Midbrain (tissue), 1 donor: Measurements from ENCODE around the gene EEA1.

Experiments
- DNase-seq: peaks from one replicate; lab custom pipeline; 2025; lab: John Stamatoyannopoulos, UW

The EEA1 gene

DNA sequence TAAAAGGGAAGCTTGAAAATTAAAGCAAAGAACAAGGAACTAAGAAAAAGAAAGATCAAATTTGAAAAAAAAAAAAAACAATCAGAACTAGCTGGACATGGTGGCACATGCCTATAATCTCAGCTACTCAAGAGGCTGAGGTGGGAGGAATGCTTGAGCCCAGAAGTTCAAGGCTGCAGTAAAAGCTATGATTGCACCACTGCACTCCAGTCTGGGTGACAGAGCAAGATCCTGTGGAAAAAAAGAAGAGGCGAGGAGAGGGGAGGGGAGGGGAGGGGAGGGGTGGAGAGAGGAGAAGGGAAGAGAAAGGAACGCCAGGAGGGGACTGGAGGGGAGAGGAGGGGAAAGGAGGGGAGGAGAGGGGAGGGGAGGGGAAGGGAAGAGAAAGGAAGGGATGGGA is 43.0 kb downstream of the EEA1 start:
- DNase-seq: no peak

DNA sequence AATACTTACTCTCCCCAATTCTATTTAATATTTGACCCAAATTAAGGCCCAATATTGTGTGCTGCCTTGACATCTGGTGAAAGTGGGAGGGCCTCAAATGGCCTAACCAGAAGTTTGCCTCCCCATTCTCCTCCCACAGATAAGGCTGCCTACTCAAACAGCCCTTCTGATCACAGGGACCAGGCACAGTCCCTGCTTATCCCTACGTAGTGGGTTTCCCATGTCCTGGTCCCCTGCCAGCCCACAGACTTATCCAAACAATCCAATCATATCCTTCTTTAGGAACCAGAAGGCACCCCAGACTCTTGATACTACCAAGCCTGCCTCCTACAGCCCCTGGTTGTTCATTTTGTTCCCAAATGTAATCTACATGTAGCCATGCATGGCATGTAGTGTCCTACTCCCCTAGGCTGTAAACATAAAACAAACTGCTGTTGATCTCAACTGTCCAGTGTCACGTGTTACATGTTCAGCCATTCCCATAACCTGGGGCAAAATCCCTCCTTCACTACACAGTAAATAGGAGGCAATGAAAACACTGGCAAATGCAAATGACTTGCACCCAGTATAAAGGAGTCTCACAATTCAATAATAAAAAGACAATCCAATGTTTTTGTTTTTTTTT is 49.3 kb downstream of the EEA1 start:
- DNase-seq: no peak

DNA sequence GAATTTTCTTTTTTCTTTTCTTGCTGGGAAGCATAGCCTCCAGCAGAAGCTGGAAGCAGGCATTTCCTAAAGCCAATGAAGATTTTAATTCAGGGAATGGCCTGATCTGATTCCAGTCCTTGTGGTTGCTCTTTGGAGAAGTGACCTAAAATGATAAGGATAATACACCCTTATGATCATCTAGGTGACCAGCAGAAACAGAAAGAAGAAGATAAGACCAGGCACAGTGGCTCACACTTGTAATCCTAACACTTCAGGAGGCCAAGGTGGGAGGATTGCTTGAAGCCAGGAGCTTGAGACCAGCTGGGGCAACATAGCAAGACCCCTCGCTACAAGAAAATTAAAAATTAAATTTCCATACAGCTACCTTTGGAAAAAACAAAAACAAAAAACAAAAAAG is 51.2 kb downstream of the EEA1 start:
- no peak for DNase-seq

GRCh38 chr12:92876496-92876895 is 52.6 kb downstream of the EEA1 start:
- no peak for DNase-seq

DNA sequence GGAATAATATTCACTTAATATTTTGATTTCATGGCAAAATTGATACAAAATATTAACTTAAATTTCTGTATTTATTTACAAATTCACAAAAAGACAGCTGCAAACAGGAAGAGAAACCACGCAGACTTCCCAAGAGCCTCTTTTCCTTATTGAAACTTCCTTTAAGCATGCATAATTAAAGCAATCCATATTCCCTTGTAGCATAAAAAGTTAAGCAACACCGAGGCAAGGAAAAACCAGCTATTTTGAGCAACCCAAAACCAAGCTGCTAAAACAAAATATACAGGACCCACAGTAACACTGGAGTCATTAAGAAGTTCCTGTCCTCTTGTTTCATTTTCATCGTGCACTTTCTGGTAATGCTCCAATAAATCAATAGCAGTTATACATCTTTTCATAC is 58.0 kb downstream of the EEA1 start:
- DNase-seq: no peak

- DNase-seq: no peak
These were observed 62.7 kb downstream of the EEA1 start for GRCh38 chr12:92866418-92866817.

- DNase-seq: no peak
These were observed 65.8 kb downstream of the EEA1 start for GRCh38 chr12:92863251-92863650.

GRCh38 chr12:92861381-92861780 is 67.7 kb downstream of the EEA1 start:
- DNase-seq: no peak

DNA sequence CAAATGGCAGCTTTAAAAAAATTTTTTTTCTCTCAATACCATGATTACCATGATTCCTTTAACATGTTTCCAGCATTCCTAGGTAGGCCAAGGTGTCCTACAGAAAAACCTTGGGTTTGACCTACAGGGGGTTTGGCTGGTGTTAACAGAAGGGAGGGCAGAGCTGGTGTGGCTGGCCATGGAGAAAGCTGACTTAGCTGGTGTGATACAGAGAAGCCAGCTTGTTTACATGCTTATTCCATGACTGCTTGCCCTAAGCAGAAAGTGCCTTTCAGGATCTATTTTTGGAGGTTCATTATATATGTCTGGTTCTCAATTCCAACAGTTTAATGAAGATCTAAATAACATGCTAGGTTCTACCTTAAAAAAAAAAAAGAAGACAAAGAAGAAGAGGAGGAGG is 68.6 kb downstream of the EEA1 start:
- DNase-seq: no peak

DNA sequence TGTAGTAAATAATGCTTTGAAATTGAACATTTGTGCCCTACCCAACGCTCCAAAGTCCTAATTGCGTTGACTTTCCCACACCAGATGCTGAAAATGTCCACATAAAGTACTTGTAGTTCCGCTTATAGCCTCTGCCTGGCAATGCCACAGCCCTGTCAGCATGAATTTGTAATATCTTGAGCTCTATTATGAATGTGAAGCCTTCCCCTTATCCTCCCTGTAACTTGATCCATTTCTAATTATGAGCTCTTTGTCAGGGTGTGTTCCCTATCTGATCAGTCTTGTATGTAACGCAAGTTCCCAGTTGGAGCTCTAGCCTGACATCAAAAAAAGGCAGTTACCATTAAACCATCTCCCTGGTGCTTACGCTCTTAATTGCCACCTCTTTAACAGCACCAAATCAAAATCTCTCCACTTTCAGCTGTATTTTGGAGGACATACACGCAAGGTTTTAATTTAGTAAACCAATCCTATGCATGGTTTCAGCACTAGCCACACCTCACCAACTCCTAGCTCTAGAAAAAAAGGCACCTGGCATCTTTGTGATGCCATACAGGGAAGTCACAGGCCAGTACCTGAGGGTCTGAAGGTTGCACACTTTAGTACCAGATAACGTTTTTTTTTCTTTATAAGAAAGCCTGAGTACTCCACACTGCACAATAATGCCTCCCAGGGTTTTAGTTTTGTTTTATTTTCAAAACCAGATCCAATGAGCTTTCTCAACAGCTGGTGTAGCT is 69.3 kb downstream of the EEA1 start:
- DNase-seq: no peak

DNA sequence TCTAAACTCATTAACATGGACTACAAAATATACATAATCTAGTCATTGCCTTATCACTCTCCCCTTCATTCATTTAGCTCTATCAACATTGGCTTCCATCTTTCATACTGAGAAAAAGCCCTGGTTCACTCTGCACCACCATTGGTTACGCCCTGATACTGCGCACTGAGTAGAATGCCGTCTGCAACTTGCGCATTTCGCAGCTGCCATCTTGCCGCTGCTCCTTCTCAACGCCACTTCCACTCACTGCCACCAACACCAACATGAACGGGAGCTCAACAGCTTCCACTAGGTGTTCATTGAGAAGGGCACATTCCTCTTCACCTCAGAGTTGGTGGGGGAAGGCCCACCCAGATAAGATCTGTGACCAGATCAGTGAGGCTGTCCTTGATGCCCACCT is 71.3 kb downstream of the EEA1 start:
- no peak for DNase-seq

- no peak for DNase-seq
These were observed 74.8 kb downstream of the EEA1 start for GRCh38 chr12:92854344-92854743.

DNA sequence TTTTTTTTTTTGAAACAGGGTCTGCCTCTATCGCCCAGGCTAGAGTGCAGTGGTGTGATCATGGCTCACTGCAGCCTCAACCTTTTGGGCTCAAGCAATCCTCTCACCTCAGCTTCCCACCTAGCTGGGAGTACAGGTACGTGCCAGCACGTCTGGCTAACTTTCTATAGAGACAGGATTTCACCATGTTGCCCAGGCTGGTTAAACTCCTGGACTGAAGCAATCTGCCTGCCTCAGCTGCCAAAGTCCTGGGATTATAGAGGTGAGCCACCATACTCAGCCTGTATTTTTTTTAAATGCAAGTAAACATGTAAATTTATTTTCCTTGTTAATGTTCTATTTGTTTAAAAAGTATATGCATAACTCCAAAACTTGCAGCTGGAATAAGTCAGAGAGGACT is 80.4 kb downstream of the EEA1 start:
- no peak for DNase-seq

- DNase-seq: no peak
These were observed 81.7 kb downstream of the EEA1 start for GRCh38 chr12:92847368-92847767.

GRCh38 chr12:92845329-92845728 is 83.8 kb downstream of the EEA1 start:
- DNase-seq: no peak

DNA sequence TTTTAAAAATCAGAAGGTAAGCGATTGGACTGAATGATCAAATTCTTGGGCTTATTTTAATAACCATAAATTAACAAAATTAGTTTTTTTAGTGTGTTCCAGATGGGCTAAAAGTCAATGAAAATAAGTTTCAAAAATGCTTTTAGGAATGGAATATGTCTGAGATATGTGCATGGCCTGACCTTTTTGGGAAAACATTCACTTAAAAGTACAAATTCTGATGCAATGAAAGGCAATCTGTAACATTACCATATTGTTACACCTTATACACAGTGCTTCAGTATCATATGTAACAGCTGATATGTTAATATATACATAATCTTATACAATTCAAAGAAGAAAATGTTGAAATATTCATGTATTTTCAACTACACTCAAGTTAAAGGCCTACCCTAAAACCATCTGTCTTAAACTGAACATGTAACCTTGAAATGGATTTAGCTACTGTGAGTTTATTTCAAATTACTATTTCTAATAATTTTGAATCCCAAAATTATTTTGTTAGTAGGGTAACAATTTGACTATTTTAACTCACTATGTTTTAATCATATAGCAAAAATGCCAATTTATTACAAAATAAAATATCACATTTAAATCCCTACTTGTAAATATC is 84.8 kb downstream of the EEA1 start:
- DNase-seq: no peak

GRCh38 chr12:92829686-92830282 is 99.3 kb downstream of the EEA1 start:
- no peak for DNase-seq

- DNase-seq: no peak
These were observed 100.5 kb downstream of the EEA1 start for GRCh38 chr12:92828565-92828964.

- DNase-seq: no peak
These were observed 101.2 kb downstream of the EEA1 start for GRCh38 chr12:92827836-92828431.

DNA sequence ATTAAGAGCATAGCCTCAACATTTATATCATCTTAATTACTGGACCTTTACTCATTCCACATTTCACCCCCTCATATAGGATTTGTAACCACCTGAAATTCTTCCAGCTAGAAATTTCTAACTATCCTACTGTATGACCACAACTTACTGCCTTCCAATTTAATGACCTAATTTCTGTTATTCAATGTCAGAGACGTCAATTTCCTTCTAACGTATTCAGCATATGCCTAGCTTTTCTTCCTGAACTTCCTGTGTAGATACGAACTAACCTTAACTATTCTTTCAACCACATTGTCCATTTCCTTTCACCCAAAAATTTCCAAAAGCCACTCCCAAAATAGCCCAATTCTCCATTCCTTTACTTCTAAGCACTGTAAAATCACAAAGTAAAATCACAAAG is 108.0 kb downstream of the EEA1 start:
- DNase-seq: no peak

DNA sequence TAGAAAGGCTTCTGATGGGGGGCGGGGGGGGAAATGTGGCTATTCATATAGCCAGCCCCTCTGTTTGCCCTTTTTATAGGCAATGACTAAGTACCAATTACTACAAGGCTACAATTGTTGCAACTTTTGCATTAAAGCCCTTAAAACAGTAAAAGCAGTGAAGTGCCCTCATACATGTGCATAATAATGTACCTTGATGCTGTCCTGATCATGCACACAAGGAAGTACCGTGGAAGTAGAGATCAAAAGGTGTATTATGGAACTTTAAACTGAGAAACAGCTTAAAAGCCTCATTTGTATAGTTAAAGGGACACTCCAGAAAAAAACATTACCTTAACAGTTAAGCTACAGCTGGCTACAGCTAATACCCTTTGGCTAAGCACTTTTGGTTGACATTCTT is 114.5 kb downstream of the EEA1 start:
- no peak for DNase-seq

DNA sequence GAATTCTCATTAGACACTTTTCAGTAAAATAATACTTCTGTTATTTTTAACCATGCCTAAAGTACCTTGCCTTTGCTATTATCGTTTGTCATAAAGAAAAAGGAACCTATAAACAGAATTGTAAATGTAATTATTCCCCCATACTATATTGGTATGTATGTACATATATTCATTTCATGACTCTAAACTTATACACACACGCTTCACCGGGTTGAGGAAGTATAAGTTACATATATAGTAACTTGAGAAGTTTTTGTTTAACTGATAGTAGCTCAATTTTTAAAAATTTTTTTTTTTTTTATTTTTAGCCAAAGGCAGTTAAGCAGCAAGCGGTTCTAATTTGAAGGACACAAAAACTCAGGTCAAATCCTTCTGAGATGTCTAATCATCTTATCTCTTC is 118.7 kb downstream of the EEA1 start:
- DNase-seq: no peak

DNA sequence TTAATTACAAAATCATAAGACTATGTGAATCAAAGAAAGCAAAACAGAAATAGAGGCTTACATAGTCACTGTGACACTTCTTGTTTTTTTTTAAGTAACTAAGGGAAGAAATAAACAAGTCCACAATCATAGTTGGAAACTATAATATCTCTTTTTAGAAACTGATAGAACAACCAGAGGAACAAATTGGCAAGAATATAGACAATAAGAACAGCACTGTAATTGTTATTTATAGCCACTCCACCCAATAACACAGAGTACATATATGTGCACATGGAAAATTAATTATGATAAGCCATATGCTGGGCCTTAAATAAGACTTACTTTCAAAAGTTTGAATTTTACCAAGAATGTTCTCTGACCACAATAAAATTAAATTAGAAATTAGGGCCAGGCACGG is 125.2 kb downstream of the EEA1 start:
- DNase-seq: no peak
